GM12878 (cell line): ENCODE results near the gene RPL7L1. TPM values are rescaled to one million over a fixed set of nuclear protein-coding genes. Genes with fewer than 3 reads are reported as not detected.

Experiments
- CBFB ChIP-seq: IDR thresholded peaks from 2 replicates; pipeline ENCODE4 v1.6.1; 2016; ENCODE audit warnings: antibody characterized with exemption, low read depth
- CHD4 ChIP-seq: fragments of 200-600 bp; sonication (generic); IDR thresholded peaks from 2 replicates; pipeline ENCODE4 v1.6.1; 2016; ENCODE audit warnings: mild to moderate bottlenecking
- DPF2 ChIP-seq: fragments of 450-650 bp; IDR thresholded peaks from 2 replicates; pipeline ENCODE4 v1.6.1; 2017; ENCODE audit warnings: mild to moderate bottlenecking
- EZH2 ChIP-seq: IDR thresholded peaks from 2 replicates; pipeline ENCODE4 v1.6.1; 2012; ENCODE audit warnings: low read depth, mild to moderate bottlenecking, control low read depth, inconsistent platforms, low read length, borderline replicate concordance; ENCODE audit not compliant: control insufficient read depth
- HDAC2 ChIP-seq: fragments of 200-600 bp; sonication (generic); IDR thresholded peaks from 2 replicates; pipeline ENCODE4 v1.6.1; 2017
- HDGF ChIP-seq: fragments of 450-650 bp; IDR thresholded peaks from 2 replicates; pipeline ENCODE4 v1.6.1; 2016; ENCODE audit warnings: antibody characterized with exemption
- NFIC ChIP-seq: IDR thresholded peaks from 2 replicates; pipeline ENCODE4 v1.6.1; 2012; ENCODE audit warnings: low read depth, mild to moderate bottlenecking, inconsistent platforms, low read length, moderate library complexity
- NFYA ChIP-seq: IDR thresholded peaks from 2 replicates; pipeline ENCODE4 v1.6.1; 2011; ENCODE audit warnings: low read depth, mild to moderate bottlenecking, low read length, improper control_type of control experiment, borderline replicate concordance
- NR2F1 ChIP-seq: fragments of 450-650 bp; conservative IDR thresholded peaks from 2 replicates; pipeline ENCODE4 v1.6.1; 2017; ENCODE audit warnings: mild to moderate bottlenecking
- NRF1 ChIP-seq: conservative IDR thresholded peaks from 2 replicates; pipeline ENCODE4 v1.6.1; 2011; ENCODE audit warnings: mild to moderate bottlenecking, low read depth, low read length, improper control_type of control experiment
- RELA ChIP-seq: fragments of 450-650 bp; IDR thresholded peaks from 2 replicates; pipeline ENCODE4 v1.8.0; 2014; ENCODE audit warnings: borderline replicate concordance; ENCODE audit not compliant: partially characterized antibody
- RFX5 ChIP-seq: IDR thresholded peaks from 2 replicates; pipeline ENCODE4 v1.6.1; 2011; ENCODE audit warnings: low read depth, low read length, improper control_type of control experiment
- SMAD1 ChIP-seq: fragments of 450-650 bp; IDR thresholded peaks from 2 replicates; pipeline ENCODE4 v1.6.1; 2018; ENCODE audit warnings: mild to moderate bottlenecking, low read depth; ENCODE audit not compliant: partially characterized antibody
- SUPT20H ChIP-seq: IDR thresholded peaks from 2 replicates; pipeline ENCODE4 v1.6.1; 2011; ENCODE audit warnings: low read depth, mild to moderate bottlenecking, low read length, moderate library complexity, borderline replicate concordance; ENCODE audit not compliant: control insufficient read depth
- TAF1 ChIP-seq: IDR thresholded peaks from 2 replicates; pipeline ENCODE4 v1.6.1; 2011; ENCODE audit warnings: mild to moderate bottlenecking, low read depth, low read length, borderline replicate concordance
- TCF7 ChIP-seq: IDR thresholded peaks from 2 replicates; pipeline ENCODE4 v1.6.1; 2014; ENCODE audit warnings: antibody characterized with exemption, borderline replicate concordance
- YY1 ChIP-seq: IDR thresholded peaks from 2 replicates; pipeline ENCODE4 v1.6.1; 2011; ENCODE audit warnings: low read depth, mild to moderate bottlenecking, low read length
- polyA plus RNA-seq, 11 experiments: library from polyadenylated mRNA; depleted of rRNA in 4 of 11; unstranded in 6 of 11; stranded (reverse) in 5 of 11; fragments of >200 nt; fragmentation: Nextera tagmentation in 4 of 11; fragmentation: Illumina TruSeq in 1 of 11; extraction: Ambion mirVana in 4 of 11; extraction: Trizol in 1 of 11; gene quantifications; 1 replicate in 1 of 11; 2 replicates in 10 of 11; pipeline versions ENCODE4 v1.2.1 to v1.2.3, GENCODE V29; 2011 to 2016; ENCODE audit warnings: inconsistent platforms in 2 of 11, missing spikeins in 2 of 11, low read depth in 1 of 11
- total RNA-seq, 4 experiments: library from RNA; depleted of rRNA in 3 of 4; stranded (reverse); fragments of >200 nt in 3 of 4; fragmentation: Illumina TruSeq in 1 of 4; extraction: Trizol in 1 of 4; gene quantifications; 2 replicates each; pipeline versions ENCODE4 v1.2.1 to v1.2.3, GENCODE V29; 2013 to 2021
- TF ChIP-seq, protein P1 (sequence below): fragments of 450-650 bp; IDR thresholded peaks from 2 replicates; pipeline ENCODE4 v1.6.1; 2016; ENCODE audit warnings: mild to moderate bottlenecking, moderate library complexity, borderline replicate concordance
- TF ChIP-seq, protein P2 (sequence below): IDR thresholded peaks from 2 replicates; pipeline ENCODE4 v1.6.1; 2012; ENCODE audit warnings: low read depth, low read length, improper control_type of control experiment
- TF ChIP-seq, protein P3 (sequence below): fragments of 450-650 bp; IDR thresholded peaks from 2 replicates; pipeline ENCODE4 v1.6.1; 2018; ENCODE audit warnings: mild to moderate bottlenecking, low read depth, moderate library complexity; ENCODE audit not compliant: partially characterized antibody

RPL7L1 gene
- total and polyA plus RNA-seq, 10 of the 15 experiments (the other 5 are each of a cell fraction or from before 2014, with no cell fraction given): 54.1 to 154 (median 104) TPM

DNA sequence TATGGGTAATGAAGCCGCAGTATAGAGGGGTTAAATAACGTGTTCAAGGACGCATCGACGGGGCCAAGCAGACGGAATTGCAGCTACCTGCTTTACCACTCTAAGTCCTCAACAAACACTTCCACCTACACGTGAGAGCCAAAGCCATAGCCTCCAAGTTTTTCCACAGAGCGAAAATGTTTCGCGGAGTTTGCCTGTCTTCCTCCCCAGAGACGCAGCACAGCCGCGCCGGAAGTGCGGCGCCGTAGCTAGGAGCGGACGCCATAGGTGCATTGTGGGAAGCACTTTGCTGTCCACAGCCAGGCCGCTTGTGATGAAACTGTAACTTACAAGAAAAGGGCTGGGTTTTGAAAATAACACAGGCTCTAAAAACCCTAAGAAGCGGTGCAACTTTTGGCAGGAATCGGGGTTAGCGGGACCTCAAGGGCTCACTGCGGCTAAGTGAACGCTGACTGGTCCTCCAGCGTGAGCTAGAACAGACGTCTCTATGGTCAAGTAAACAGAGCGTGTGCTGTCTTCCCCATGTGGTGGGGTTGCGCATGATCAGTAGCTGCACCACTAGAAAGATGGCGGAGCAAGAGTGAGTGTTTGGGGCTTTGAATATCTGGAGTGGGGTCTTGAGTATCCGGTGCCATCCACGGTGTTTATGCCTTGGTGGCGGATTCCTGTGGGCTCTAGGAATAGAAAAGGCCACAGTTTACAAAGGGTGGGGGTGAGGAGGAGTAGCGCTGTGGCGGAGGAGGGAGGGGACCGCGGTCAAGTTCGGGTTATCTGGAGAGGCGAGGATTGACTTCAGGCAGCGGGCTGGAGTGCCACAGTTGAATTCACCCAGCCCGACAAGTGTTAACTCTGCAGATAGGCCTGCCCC lies at the start of gene RPL7L1 (continued):
- TF ChIP-seq TCF7 (no peak), NFIC (peak; percentile 46; the same call in 1 of the 2 replicates), SUPT20H (no peak), CHD4 (no peak), CBFB (peak; percentile 86), TAF1 (peak; percentile 99), NR2F1 (no peak), HDGF (no peak), RELA (no peak), NRF1 (peak; percentile 71), SMAD1 (peak; percentile 89), NFYA (no peak), DPF2 (no peak), YY1 (peak; percentile 93), RFX5 (no peak), HDAC2 (no peak), EZH2 (no peak)
- TF ChIP-seq, protein P1, sequence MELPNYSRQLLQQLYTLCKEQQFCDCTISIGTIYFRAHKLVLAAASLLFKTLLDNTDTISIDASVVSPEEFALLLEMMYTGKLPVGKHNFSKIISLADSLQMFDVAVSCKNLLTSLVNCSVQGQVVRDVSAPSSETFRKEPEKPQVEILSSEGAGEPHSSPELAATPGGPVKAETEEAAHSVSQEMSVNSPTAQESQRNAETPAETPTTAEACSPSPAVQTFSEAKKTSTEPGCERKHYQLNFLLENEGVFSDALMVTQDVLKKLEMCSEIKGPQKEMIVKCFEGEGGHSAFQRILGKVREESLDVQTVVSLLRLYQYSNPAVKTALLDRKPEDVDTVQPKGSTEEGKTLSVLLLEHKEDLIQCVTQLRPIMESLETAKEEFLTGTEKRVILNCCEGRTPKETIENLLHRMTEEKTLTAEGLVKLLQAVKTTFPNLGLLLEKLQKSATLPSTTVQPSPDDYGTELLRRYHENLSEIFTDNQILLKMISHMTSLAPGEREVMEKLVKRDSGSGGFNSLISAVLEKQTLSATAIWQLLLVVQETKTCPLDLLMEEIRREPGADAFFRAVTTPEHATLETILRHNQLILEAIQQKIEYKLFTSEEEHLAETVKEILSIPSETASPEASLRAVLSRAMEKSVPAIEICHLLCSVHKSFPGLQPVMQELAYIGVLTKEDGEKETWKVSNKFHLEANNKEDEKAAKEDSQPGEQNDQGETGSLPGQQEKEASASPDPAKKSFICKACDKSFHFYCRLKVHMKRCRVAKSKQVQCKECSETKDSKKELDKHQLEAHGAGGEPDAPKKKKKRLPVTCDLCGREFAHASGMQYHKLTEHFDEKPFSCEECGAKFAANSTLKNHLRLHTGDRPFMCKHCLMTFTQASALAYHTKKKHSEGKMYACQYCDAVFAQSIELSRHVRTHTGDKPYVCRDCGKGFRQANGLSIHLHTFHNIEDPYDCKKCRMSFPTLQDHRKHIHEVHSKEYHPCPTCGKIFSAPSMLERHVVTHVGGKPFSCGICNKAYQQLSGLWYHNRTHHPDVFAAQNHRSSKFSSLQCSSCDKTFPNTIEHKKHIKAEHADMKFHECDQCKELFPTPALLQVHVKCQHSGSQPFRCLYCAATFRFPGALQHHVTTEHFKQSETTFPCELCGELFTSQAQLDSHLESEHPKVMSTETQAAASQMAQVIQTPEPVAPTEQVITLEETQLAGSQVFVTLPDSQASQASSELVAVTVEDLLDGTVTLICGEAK: peak; percentile 92
- TF ChIP-seq, protein P2, sequence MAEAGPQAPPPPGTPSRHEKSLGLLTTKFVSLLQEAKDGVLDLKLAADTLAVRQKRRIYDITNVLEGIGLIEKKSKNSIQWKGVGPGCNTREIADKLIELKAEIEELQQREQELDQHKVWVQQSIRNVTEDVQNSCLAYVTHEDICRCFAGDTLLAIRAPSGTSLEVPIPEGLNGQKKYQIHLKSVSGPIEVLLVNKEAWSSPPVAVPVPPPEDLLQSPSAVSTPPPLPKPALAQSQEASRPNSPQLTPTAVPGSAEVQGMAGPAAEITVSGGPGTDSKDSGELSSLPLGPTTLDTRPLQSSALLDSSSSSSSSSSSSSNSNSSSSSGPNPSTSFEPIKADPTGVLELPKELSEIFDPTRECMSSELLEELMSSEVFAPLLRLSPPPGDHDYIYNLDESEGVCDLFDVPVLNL: no peak
- TF ChIP-seq, protein P3, sequence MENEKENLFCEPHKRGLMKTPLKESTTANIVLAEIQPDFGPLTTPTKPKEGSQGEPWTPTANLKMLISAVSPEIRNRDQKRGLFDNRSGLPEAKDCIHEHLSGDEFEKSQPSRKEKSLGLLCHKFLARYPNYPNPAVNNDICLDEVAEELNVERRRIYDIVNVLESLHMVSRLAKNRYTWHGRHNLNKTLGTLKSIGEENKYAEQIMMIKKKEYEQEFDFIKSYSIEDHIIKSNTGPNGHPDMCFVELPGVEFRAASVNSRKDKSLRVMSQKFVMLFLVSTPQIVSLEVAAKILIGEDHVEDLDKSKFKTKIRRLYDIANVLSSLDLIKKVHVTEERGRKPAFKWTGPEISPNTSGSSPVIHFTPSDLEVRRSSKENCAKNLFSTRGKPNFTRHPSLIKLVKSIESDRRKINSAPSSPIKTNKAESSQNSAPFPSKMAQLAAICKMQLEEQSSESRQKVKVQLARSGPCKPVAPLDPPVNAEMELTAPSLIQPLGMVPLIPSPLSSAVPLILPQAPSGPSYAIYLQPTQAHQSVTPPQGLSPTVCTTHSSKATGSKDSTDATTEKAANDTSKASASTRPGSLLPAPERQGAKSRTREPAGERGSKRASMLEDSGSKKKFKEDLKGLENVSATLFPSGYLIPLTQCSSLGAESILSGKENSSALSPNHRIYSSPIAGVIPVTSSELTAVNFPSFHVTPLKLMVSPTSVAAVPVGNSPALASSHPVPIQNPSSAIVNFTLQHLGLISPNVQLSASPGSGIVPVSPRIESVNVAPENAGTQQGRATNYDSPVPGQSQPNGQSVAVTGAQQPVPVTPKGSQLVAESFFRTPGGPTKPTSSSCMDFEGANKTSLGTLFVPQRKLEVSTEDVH: peak; percentile 54
